Measurements from ENCODE around the gene MS4A18.

Gene MS4A18

DNA sequence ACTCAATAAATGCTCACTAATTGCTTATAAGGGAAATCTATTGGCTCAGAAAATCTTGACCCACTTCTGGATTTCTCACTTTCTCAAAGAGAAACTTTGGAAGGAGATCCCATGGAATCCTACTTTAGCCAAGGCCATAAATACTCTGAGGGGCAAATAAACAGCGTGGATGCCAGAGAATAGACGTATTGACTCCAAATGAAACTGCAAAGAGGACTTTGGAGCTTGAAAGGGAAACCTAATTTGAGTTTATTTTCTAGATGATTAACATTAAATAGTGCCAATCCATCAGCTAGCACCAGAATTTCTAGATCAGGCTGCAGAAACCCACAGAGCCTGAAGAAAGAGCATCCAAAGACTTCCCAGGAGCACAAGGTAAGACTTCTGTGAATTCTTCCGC lies at the start of gene MS4A18:
Gene MS4A18 (plus strand): TSS at position 301 of the 400 bp plus-strand sequence.
- no peak for TF ChIP-seq ZBTB7A (IDR thresholded peaks at IDR 0.05; ENCODE audit: low read depth)
- no peak for TF ChIP-seq EP300 (IDR thresholded peaks at IDR 0.05; ENCODE audit: borderline replicate concordance)
- no peak for TF ChIP-seq YY1 (IDR thresholded peaks at IDR 0.05; ENCODE audit: low read depth)
- TF ChIP-seq RAD21 (IDR thresholded peaks at IDR 0.05; ENCODE audit: low read depth), result no peak
- no peak for TF ChIP-seq TAF1 (IDR thresholded peaks at IDR 0.05; ENCODE audit: low read depth)
- TF ChIP-seq CREB1 (IDR thresholded peaks at IDR 0.05; ENCODE audit: low read depth), result no peak
- TF ChIP-seq, protein P1, sequence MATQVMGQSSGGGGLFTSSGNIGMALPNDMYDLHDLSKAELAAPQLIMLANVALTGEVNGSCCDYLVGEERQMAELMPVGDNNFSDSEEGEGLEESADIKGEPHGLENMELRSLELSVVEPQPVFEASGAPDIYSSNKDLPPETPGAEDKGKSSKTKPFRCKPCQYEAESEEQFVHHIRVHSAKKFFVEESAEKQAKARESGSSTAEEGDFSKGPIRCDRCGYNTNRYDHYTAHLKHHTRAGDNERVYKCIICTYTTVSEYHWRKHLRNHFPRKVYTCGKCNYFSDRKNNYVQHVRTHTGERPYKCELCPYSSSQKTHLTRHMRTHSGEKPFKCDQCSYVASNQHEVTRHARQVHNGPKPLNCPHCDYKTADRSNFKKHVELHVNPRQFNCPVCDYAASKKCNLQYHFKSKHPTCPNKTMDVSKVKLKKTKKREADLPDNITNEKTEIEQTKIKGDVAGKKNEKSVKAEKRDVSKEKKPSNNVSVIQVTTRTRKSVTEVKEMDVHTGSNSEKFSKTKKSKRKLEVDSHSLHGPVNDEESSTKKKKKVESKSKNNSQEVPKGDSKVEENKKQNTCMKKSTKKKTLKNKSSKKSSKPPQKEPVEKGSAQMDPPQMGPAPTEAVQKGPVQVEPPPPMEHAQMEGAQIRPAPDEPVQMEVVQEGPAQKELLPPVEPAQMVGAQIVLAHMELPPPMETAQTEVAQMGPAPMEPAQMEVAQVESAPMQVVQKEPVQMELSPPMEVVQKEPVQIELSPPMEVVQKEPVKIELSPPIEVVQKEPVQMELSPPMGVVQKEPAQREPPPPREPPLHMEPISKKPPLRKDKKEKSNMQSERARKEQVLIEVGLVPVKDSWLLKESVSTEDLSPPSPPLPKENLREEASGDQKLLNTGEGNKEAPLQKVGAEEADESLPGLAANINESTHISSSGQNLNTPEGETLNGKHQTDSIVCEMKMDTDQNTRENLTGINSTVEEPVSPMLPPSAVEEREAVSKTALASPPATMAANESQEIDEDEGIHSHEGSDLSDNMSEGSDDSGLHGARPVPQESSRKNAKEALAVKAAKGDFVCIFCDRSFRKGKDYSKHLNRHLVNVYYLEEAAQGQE (IDR thresholded peaks at IDR 0.05; ENCODE audit: low read depth), result no peak
- TF ChIP-seq, protein P2, sequence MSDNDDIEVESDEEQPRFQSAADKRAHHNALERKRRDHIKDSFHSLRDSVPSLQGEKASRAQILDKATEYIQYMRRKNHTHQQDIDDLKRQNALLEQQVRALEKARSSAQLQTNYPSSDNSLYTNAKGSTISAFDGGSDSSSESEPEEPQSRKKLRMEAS (IDR thresholded peaks at IDR 0.05), result no peak
- TF ChIP-seq NFIC (IDR thresholded peaks at IDR 0.05), result no peak
- TF ChIP-seq, protein P3, sequence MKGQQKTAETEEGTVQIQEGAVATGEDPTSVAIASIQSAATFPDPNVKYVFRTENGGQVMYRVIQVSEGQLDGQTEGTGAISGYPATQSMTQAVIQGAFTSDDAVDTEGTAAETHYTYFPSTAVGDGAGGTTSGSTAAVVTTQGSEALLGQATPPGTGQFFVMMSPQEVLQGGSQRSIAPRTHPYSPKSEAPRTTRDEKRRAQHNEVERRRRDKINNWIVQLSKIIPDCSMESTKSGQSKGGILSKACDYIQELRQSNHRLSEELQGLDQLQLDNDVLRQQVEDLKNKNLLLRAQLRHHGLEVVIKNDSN (IDR thresholded peaks at IDR 0.05), result no peak
- TF ChIP-seq FOXM1 (IDR thresholded peaks at IDR 0.05; ENCODE audit: borderline replicate concordance, low read depth), result no peak
- no peak for TF ChIP-seq CEBPB (IDR thresholded peaks at IDR 0.05)
- TF ChIP-seq EGR1 (IDR thresholded peaks at IDR 0.05), result no peak
- TF ChIP-seq TEAD4 (IDR thresholded peaks at IDR 0.05), result no peak
- no peak for TF ChIP-seq TCF12 (IDR thresholded peaks at IDR 0.05; ENCODE audit: low read depth)

DNA sequence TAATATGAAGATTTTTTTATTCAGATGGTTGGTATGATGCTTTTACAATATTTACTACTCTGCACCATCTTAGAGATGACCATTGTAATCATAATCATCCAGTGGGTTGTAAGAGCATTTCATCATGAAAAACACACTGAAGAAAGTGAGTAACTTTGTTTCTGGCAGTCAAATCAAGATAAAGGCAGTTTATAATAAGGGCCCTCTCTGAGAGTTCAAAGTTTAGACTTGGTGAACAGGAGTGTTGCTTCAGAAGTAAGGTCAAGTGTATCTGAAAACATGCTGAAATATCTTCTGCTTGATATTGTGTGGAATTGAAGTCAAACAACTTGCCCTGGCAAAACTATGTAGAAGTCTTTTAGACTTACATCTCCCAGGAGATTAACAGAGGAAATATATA lies 44.6 kb upstream of the MS4A18 start:
- TF ChIP-seq, protein P3 (IDR thresholded peaks at IDR 0.05), result no peak
- TF ChIP-seq, protein P2 (IDR thresholded peaks at IDR 0.05), result no peak
- TF ChIP-seq NFIC (IDR thresholded peaks at IDR 0.05) (no peak), TEAD4 (IDR thresholded peaks at IDR 0.05) (no peak), CEBPB (IDR thresholded peaks at IDR 0.05) (no peak), TCF12 (IDR thresholded peaks at IDR 0.05; ENCODE audit: low read depth) (no peak), EP300 (IDR thresholded peaks at IDR 0.05; ENCODE audit: borderline replicate concordance) (no peak), EGR1 (IDR thresholded peaks at IDR 0.05) (no peak), RAD21 (IDR thresholded peaks at IDR 0.05; ENCODE audit: low read depth) (no peak), TAF1 (IDR thresholded peaks at IDR 0.05; ENCODE audit: low read depth) (no peak), FOXM1 (IDR thresholded peaks at IDR 0.05; ENCODE audit: borderline replicate concordance, low read depth) (no peak), CREB1 (IDR thresholded peaks at IDR 0.05; ENCODE audit: low read depth) (no peak), YY1 (IDR thresholded peaks at IDR 0.05; ENCODE audit: low read depth) (no peak), ZBTB7A (IDR thresholded peaks at IDR 0.05; ENCODE audit: low read depth) (no peak)
- TF ChIP-seq, protein P1 (IDR thresholded peaks at IDR 0.05; ENCODE audit: low read depth), result no peak

DNA sequence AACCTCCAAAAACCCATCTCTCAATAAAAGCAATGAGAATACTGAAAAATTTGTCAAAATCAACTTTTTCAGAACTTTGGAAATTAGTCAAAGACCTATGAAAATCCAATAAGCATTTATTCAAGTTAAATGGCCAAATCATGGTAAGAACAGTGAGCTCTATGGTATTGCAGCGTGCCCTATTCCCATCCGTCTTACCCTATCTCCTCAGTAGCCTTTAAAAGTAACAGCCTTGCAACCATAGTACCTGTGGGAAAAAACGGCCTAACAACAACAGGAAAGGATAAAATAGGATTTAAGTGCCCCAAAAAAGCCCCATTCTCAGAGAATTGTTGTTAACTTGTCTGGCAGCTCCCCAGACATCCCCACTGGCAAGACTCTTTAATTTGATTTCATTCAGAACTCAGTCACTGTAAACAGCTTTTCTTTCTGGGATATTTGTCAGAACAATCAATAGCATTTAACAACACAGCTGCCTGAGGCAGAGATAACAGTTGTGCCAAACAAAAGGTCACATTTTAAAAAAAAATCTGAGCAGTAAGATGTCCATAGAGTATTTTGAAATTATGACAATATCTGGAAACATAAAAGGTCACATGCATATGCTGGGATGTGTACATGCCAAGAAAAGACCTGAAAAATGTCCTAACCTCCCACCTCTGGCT lies 43.9 kb upstream of the MS4A18 start:
- TF ChIP-seq FOXM1 (IDR thresholded peaks at IDR 0.05; ENCODE audit: borderline replicate concordance, low read depth) (no peak), TAF1 (IDR thresholded peaks at IDR 0.05; ENCODE audit: low read depth) (no peak)
- TF ChIP-seq, protein P1 (IDR thresholded peaks at IDR 0.05; ENCODE audit: low read depth), result no peak

DNA sequence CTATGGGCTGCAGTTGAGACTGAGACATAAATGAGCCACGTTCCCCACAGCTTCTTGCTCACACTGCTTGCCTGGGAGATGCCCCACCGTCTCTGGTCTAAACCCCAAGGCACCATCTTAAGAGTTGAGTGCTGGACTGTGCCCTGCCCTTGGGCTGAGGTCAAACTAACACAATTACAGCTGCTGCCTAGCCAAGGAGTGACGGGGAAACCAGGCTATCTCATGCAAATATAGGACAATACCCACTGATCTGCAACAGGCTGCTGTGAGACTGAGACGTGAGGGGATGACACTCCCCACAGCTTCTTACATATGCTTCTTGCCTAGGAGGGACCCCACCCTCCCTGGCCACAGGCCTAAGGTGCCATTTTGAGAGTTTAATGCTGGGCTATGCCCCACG lies 32.9 kb upstream of the MS4A18 start:
- TF ChIP-seq CREB1 (IDR thresholded peaks at IDR 0.05; ENCODE audit: low read depth), result no peak
- no peak for TF ChIP-seq CEBPB (IDR thresholded peaks at IDR 0.05)
- no peak for TF ChIP-seq FOXM1 (IDR thresholded peaks at IDR 0.05; ENCODE audit: borderline replicate concordance, low read depth)
- TF ChIP-seq EP300 (IDR thresholded peaks at IDR 0.05; ENCODE audit: borderline replicate concordance), result no peak
- TF ChIP-seq, protein P3 (IDR thresholded peaks at IDR 0.05), result no peak
- no peak for TF ChIP-seq TCF12 (IDR thresholded peaks at IDR 0.05; ENCODE audit: low read depth)
- no peak for TF ChIP-seq ZBTB7A (IDR thresholded peaks at IDR 0.05; ENCODE audit: low read depth)
- TF ChIP-seq RAD21 (IDR thresholded peaks at IDR 0.05; ENCODE audit: low read depth), result no peak
- TF ChIP-seq TEAD4 (IDR thresholded peaks at IDR 0.05), result no peak
- TF ChIP-seq YY1 (IDR thresholded peaks at IDR 0.05; ENCODE audit: low read depth), result no peak
- no peak for TF ChIP-seq NFIC (IDR thresholded peaks at IDR 0.05)
- TF ChIP-seq, protein P1 (IDR thresholded peaks at IDR 0.05; ENCODE audit: low read depth), result no peak
- TF ChIP-seq, protein P2 (IDR thresholded peaks at IDR 0.05), result no peak

All from Ishikawa (cell line).